Mesangial cell (primary cell): ENCODE data around the gene USH1G. TPM values are rescaled to one million over a fixed set of nuclear protein-coding genes. Genes with fewer than 3 reads are reported as not detected.

Source experiments
- total RNA-seq: library from RNA; depleted of rRNA; stranded (reverse); fragments of >200 nt; gene quantifications from 2 replicates; pipeline ENCODE4 v1.2.3, GENCODE V29; 2015

The USH1G gene
- not detected in 2 replicates for total RNA-seq

DNA sequence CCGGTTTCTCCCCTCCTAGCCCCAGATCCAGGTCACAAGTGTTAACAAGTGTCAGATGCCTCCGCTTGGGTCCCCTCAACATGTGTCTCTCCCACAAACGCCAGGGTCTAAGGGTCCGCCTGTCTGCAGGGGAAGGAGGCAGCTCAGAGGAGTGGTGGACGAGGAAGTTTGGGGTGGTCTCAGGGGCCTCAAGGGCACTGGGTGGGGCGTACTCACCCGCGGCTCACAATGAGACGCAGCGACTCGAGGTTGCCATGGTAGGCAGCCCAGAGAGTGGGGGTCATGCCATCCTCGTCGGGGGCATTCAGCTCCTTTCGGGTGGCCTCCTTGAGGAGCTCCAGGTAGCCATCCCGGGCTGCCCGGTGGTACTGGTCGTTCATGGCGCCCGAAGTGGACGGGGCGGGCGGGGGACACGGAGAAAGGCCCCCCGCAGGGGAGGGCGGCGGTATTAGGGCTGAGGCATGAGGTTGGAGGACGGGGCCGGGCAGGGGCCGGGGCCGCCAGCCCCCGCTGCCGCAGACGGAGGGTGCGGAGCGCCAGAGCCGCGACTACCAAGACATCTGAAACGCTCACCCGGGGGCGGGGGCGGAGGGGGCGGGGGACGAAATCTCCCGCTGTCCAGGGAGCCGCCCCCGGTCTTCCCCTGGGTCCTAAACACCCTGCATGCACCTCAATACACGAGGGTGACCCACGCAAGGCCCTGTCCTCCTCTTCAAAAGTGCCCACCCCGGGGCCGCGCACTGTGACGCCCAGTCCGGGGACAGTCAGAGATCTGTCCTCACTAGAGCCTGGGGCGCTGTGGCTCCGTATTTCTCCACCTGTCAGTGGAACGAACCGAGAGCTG is at the start of gene USH1G:
Gene USH1G (minus strand): TSS at position 562 of the 844 bp plus-strand sequence. CDS start 182 bp downstream, at position 380.

DNA sequence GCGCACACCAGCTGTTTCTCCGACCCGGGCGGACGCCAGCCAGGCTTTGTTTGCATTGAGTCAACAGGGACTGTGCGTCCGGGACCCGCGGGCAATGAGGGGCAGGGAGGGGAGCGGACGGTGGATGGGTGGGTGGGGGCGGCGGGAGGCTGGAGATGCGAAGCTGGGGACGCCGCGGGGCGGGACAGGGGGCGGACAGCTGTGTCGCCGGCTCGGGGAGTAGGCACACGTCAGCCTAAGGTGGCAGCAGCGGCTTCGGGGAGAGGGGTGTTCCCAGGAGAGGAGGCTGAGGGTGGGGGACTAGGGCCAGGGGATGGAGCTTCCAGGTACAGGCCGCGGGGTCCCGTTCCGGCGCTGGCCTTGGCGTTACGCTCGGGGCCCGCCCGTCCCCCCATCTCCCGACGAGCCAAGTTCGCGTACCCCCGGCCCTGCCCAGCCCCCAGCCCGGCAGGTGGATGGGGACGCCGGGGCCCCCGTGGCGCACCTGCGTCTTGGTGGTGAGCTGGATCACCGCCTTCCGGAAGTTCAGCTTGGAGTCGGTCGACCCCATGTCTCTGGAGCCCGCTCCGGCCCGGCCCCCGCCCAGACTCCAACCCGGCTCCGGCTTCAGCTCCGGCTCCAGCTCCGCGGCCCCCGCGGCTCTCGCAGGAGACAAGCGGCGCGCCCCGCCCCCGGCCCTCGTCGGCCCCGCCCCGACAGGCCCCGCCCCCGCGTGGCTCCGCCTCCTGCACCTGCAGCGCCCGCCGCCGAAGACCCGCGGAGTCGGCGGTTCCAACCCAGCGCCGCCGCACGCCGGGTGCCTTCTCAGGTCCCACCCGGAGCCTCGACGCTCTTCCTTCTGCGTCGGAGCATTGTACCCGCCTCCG is 49.3 kb upstream of the USH1G start, which contains the start of gene HID1:
Gene HID1 (minus strand): TSS at position 653 of the 866 bp plus-strand sequence. CDS start 103 bp downstream, at position 550.

DNA sequence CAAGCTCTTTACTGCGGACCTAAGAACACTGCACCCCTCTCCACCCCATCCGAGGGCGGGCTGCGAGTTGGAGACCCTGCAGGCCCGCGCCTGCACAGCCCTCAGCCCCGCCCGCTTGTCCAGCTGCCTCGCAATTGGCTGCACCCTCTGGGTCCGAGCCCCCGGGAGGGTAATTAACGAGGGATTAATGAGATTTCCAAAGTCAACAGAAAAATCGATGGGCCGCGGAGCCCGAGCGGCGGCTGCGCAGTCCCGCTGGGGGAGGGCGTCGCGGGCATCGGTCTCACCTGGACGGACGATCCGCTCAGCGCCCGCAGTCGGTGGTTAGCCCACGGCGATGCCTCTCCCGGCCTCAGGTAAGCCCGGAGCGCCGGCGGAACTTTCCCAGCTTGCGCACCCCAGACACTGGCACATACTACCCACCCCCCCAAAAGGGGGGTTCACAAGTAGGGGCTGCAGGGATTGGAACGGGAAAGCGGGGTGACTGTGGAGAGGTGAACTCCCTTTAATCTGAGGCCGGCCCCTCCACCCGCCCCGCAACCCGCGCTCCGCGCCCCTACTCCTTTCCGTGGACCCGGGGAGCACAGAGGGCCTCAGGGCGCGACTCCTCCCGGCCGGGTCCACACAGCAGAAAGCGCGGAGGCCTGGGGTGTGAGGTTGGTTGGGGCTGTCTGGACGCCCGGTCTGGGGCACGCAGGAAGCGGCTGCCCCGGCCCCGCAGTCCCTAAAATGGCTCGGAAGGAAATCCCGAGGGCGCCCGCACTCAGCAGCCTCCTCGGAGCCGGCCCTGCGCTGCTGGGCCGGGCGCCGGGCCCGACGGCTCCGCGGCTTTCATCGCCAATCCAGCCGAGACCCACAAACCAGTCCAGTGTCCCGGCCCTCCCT is 12.8 kb upstream of the USH1G start, which contains the start of gene OTOP3:
Gene OTOP3 (plus strand): TSS at position 314 of the 885 bp plus-strand sequence. CDS start 24 bp downstream, at position 338.

DNA sequence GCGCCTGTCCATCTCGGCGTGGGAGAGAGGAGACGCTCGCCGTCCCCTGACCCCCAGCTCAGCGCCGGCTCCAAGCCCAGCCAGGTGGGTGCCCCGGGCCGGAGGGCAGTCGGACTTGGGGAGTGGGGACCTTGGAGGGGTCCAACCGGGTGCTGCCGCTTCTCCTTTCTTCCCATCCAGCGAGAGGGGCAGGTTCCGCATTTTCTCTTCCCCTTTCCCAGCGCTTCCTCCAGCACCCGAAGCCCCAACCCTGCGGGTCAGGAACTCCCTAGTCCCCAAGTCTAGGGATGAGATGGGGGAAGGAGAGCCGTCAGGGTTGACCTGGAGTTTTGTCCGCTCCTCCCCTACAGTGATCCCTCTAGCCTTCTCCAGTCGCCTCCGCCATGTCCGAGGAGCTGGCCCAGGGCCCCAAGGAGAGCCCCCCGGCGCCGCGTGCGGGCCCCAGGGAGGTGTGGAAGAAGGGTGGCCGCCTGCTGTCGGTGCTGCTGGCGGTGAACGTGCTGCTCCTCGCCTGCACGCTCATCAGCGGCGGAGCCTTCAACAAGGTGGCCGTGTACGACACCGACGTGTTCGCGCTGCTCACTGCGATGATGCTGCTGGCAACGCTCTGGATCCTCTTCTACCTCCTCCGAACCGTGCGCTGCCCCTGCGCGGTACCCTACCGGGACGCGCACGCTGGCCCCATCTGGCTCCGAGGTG is 1.3 kb upstream of the USH1G start, which contains the start of gene OTOP2:
Gene OTOP2 (plus strand): TSS at position 24 of the 699 bp plus-strand sequence. CDS start 360 bp downstream, at position 384.

DNA sequence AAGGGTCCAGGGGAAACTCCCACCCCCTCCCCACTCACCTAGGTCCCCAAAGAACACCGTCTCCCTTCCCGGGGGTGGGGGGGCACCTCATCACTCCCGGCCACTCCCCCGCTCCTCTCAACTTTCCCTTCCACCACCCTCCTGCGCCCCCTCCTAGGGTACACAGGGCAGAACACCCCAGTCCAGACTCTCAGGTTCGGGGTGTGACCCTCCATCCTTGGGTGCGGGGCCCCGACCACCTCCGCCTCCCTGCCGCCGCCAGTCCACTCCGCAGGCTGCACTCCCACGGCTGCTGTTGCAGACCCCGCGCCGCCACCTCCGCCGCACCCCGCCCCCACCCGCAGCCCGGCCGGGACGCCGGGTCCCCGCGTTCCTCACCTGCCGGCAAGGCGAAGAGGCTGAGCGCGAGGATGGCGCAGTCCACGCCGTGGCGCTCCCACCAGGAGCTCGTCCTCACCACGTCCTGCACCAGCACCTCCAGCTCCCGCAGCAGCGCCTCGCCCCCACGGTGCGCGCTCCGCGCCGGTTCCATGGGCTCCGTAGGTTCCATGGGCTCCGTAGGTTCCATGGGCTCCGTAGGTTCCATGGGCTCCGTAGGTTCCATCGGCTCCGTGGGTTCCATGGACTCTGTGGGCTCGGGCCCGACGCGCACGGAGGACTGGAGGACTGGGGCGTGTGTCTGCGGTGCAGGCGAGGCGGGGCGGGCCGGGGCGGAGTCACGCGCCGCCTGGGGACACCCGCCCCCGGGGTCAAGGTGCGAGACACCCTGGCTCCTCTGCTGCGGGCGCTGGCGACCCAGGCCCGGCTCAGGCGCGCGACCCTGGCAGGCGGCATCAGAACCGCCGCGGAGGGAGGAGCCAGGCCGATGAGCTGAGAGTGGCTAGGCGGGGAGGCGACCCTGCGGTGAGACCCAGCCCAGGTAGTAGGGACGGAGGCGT is 29.8 kb downstream of the USH1G start, which contains the start of gene FADS6:
Gene FADS6 (minus strand): TSS at position 660 of the 938 bp plus-strand sequence. CDS start 38 bp downstream, at position 622.

DNA sequence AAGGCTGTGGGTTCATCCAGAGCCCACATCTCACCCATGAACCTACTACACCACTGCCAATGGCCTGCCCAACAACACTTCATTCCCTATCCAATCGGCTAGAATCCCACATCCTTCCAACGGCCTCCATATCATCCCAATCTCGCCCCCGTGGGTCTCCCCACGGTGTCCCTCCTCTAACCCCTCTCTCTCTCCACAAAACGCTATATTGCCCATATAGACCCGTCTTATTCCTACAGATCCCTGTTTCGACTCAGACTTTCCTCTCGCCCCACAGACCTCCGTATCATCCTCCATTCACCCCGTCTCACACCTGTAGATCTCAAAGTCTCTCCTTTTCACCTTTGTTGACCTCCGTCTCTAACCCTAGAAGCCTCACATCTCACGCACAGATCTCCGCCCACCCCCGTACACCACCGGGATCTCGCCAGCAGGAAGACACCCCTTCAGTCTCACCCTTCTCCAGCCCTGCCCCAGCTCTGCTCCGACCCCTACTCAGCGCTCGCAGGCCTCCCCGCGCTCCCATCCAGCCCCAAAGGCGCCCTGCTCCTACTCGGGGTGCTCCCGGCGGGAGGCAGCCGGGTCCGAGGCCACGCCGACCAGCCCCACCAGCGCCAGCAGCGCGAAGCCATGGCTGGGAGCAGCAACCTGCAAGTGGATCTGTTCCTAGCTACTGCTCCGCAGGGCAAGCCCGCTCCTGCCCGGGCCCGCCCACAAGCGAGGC is 50.6 kb downstream of the USH1G start, which contains the start of gene FDXR:
Gene FDXR (minus strand): TSS at position 682 of the 724 bp plus-strand sequence. CDS start 50 bp downstream, at position 632.

Other genes with a start within 250 kb of the USH1G start
- gene CD300LF, start 210.3 kb downstream of the USH1G start, total RNA-seq: not detected in 2 replicates
- under 0.01 TPM in 1 of 2 replicates, not detected in the other for gene RAB37, start 186.0 kb downstream of the USH1G start, total RNA-seq
- gene NHERF1, start 174.6 kb downstream of the USH1G start, total RNA-seq: 53.9 and 54.0 TPM in 2 replicates
- 16.9 and 33.1 TPM in 2 replicates for gene NAT9, start 146.9 kb downstream of the USH1G start, total RNA-seq
- gene GRIN2C, start 63.4 kb downstream of the USH1G start, total RNA-seq: 0.13 TPM in 1 of 2 replicates, not detected in the other
- gene FDXR, start 50.3 kb downstream of the USH1G start, total RNA-seq: 18.9 and 28.9 TPM in 2 replicates
- not detected in 2 replicates for gene FADS6, start 29.6 kb downstream of the USH1G start, total RNA-seq
- gene OTOP2, start 1.0 kb upstream of the USH1G start, total RNA-seq: not detected in 2 replicates
- not detected in 2 replicates for gene OTOP3, start 12.6 kb upstream of the USH1G start, total RNA-seq
- 2.0 and 12.5 TPM in 2 replicates for gene HID1, start 49.5 kb upstream of the USH1G start, total RNA-seq
- 40.6 and 49.3 TPM in 2 replicates for gene CDR2L, start 64.4 kb upstream of the USH1G start, total RNA-seq
- gene MRPL58, start 89.4 kb upstream of the USH1G start, total RNA-seq: 43.9 and 84.7 TPM in 2 replicates
- 152 and 176 TPM in 2 replicates for gene ATP5PD, start 123.7 kb upstream of the USH1G start, total RNA-seq
- 14.3 and 24.0 TPM in 2 replicates for gene KCTD2, start 124.0 kb upstream of the USH1G start, total RNA-seq
- 11.6 and 55.9 TPM in 2 replicates for gene SLC16A5, start 164.7 kb upstream of the USH1G start, total RNA-seq
- 7.2 and 12.4 TPM in 2 replicates for gene ARMC7, start 186.7 kb upstream of the USH1G start, total RNA-seq
- 177 and 214 TPM in 2 replicates for gene NT5C, start 208.5 kb upstream of the USH1G start, total RNA-seq
- 257 and 620 TPM in 2 replicates for gene JPT1, start 231.3 kb upstream of the USH1G start, total RNA-seq